Vagina (tissue), 2 donors: ENCODE measurements around the gene ANKS6. TPM values are rescaled to one million over a fixed set of nuclear protein-coding genes. Genes with fewer than 3 reads are reported as not detected.

Source experiments
- DNase-seq, 2 donors: peaks; one replicate each; pipeline ENCODE4 v3.0.0-alpha.2; 2017; ENCODE audit errors: extremely low spot score in 2 of 2
- H3K27ac ChIP-seq: fragments of 200-600 bp; sonication (generic); one replicate; pipeline ENCODE4 v1.5.1; 2019
- H3K27me3 ChIP-seq: fragments of 200-600 bp; sonication (generic); one replicate; pipeline ENCODE4 v1.5.1; 2019
- H3K36me3 ChIP-seq, 2 donors: fragments of 200-600 bp; sonication (generic); one replicate each; pipeline ENCODE4 v1.5.1; 2017 to 2019
- H3K4me1 ChIP-seq: fragments of 200-600 bp; sonication (generic); one replicate; pipeline ENCODE4 v1.5.1; 2019
- H3K4me3 ChIP-seq, 2 donors: fragments of 200-600 bp; sonication (generic); 1 replicate in 1 of 2; 2 replicates in 1 of 2; pipeline ENCODE4 v1.5.1; 2016 to 2019
- H3K9me3 ChIP-seq: fragments of 200-600 bp; sonication (generic); one replicate; pipeline ENCODE4 v1.5.1; 2019
- CTCF ChIP-seq, 3 experiments: fragments of 450-650 bp in 2 of 3; fragments of 200-600 bp in 1 of 3; sonication (generic) in 1 of 3; IDR thresholded peaks; one replicate each; pipeline ENCODE4 v1.5.1; 2017 to 2019; ENCODE audit warnings: antibody characterized with exemption in 3 of 3, mild to moderate bottlenecking in 2 of 3, moderate library complexity in 2 of 3
- POLR2A ChIP-seq, 2 donors: fragments of 450-650 bp; IDR thresholded peaks; one replicate each; pipeline ENCODE4 v1.6.1; 2017; ENCODE audit warnings: antibody characterized with exemption in 2 of 2, mild to moderate bottlenecking in 2 of 2, moderate library complexity in 2 of 2
- POLR2AphosphoS5 ChIP-seq, 2 donors: sonication (generic); formaldehyde crosslinking; IDR thresholded peaks; one replicate each; pipeline ENCODE4 v1.9.0; 2017; ENCODE audit warnings: antibody characterized with exemption in 2 of 2, mild to moderate bottlenecking in 2 of 2, low read depth in 1 of 2; ENCODE audit not compliant: insufficient read depth in 1 of 2
- intact Hi-C: fragments of 100-400 bp; cut with DNase I; formaldehyde crosslinking; loops from one replicate; pipeline ENCODE4 v1.15.1; 2023
- total RNA-seq: library from RNA; depleted of rRNA; stranded (reverse); fragments of >200 nt; gene quantifications from one replicate; pipeline ENCODE4 v1.2.3, GENCODE V29; 2016

The ANKS6 gene
- total RNA-seq, 1 donor from 2014 or later, result 10.8 TPM

GRCh38 chr9:98806394-98807035 is 10.2 kb upstream of the ANKS6 start:
- TF ChIP-seq POLR2A (IDR thresholded peaks at IDR 0.05) (no peak), POLR2AphosphoS5 (IDR thresholded peaks at IDR 0.05; ENCODE audit: insufficient read depth in 1 of 2, low read depth in 1 of 2) (no peak), CTCF (IDR thresholded peaks at IDR 0.05) (no peak)
- intact Hi-C loops, result no loop called here
- H3K27me3 ChIP-seq, result no peaks in the 10 kb centered on the region
- H3K4me1 ChIP-seq, result peaks cover 29% of the 10 kb centered on the region
- H3K27ac ChIP-seq, result peak overlapping the region; percentile 53
- H3K4me3 ChIP-seq, result no peak overlapping the region
- no peaks in the 10 kb centered on the region for H3K9me3 ChIP-seq
- no peaks in the 10 kb centered on the region for H3K36me3 ChIP-seq
- DNase-seq, result no peak

GRCh38 chr9:98805506-98806272 is 9.3 kb upstream of the ANKS6 start:
- Histone ChIP-seq H3K9me3 (no peaks in the 10 kb centered on the region), H3K36me3 (no peaks in the 10 kb centered on the region), H3K27me3 (no peaks in the 10 kb centered on the region), H3K4me3 (no peak overlapping the region), H3K27ac (no peak overlapping the region), H3K4me1 (peaks cover 29% of the 10 kb centered on the region)
- DNase-seq, result no peak
- intact Hi-C loops, result no loop called here
- no peak for TF ChIP-seq CTCF (IDR thresholded peaks at IDR 0.05)
- no peak for TF ChIP-seq POLR2AphosphoS5 (IDR thresholded peaks at IDR 0.05; ENCODE audit: insufficient read depth in 1 of 2, low read depth in 1 of 2)
- TF ChIP-seq POLR2A (IDR thresholded peaks at IDR 0.05), result no peak

GRCh38 chr9:98804083-98804482 is 7.7 kb upstream of the ANKS6 start:
- intact Hi-C loops, result no loop called here
- Histone ChIP-seq H3K4me3 (no peak overlapping the region), H3K36me3 (no peaks in the 10 kb centered on the region), H3K27me3 (no peaks in the 10 kb centered on the region), H3K9me3 (peaks cover under 1% of the 10 kb centered on the region), H3K4me1 (peaks cover 29% of the 10 kb centered on the region), H3K27ac (no peak overlapping the region)
- DNase-seq, result no peak
- TF ChIP-seq CTCF (IDR thresholded peaks at IDR 0.05), result no peak
- no peak for TF ChIP-seq POLR2A (IDR thresholded peaks at IDR 0.05)
- no peak for TF ChIP-seq POLR2AphosphoS5 (IDR thresholded peaks at IDR 0.05; ENCODE audit: insufficient read depth in 1 of 2, low read depth in 1 of 2)

GRCh38 chr9:98801969-98802371 is 5.6 kb upstream of the ANKS6 start:
- DNase-seq, result no peak
- Histone ChIP-seq H3K27ac (no peak overlapping the region), H3K4me1 (peaks cover 18% of the 10 kb centered on the region), H3K4me3 (no peak overlapping the region), H3K27me3 (no peaks in the 10 kb centered on the region), H3K36me3 (no peaks in the 10 kb centered on the region), H3K9me3 (peaks cover 9% of the 10 kb centered on the region)
- intact Hi-C loops, result no loop called here
- no peak for TF ChIP-seq CTCF (IDR thresholded peaks at IDR 0.05)
- no peak for TF ChIP-seq POLR2A (IDR thresholded peaks at IDR 0.05)
- TF ChIP-seq POLR2AphosphoS5 (IDR thresholded peaks at IDR 0.05; ENCODE audit: insufficient read depth in 1 of 2, low read depth in 1 of 2), result no peak

- Histone ChIP-seq H3K27ac (no peak overlapping the region), H3K4me1 (peaks cover 14% of the 10 kb centered on the region), H3K36me3 (no peaks in the 10 kb centered on the region), H3K9me3 (peaks cover 9% of the 10 kb centered on the region), H3K4me3 (no peak overlapping the region), H3K27me3 (no peaks in the 10 kb centered on the region)
- intact Hi-C loops, result no loop called here
- TF ChIP-seq POLR2A (IDR thresholded peaks at IDR 0.05) (no peak), POLR2AphosphoS5 (IDR thresholded peaks at IDR 0.05; ENCODE audit: insufficient read depth in 1 of 2, low read depth in 1 of 2) (no peak), CTCF (IDR thresholded peaks at IDR 0.05) (no peak)
- DNase-seq, result no peak
Observed at GRCh38 chr9:98801561-98801960, 5.2 kb upstream of the ANKS6 start.
